Activated gamma-delta T cell treated with Interleukin-2 at 50 U/mL for 16 hours (primary cell): Measurements from ENCODE around the gene TECTA.
"Not testable (repeated sequence)": the region's sequence is repeated elsewhere in the genome, so short reads cannot be mapped to it uniquely, and the experiment has no call there.

Experiments used
- DNase-seq: peaks from one replicate; pipeline ENCODE4 v3.0.0-alpha.2; 2020

TECTA gene

GRCh38 chr11:121235057-121235456 is 134.0 kb downstream of the TECTA start:
- no peak for DNase-seq

GRCh38 chr11:121236115-121237001 is 135.3 kb downstream of the TECTA start:
- DNase-seq, result no peak

- DNase-seq, result not testable (repeated sequence)
These were observed 136.2 kb downstream of the TECTA start for GRCh38 chr11:121237247-121237646.

- DNase-seq, result no peak
These were observed 136.9 kb downstream of the TECTA start for GRCh38 chr11:121237686-121238658.

- DNase-seq, result no peak
These were observed 137.9 kb downstream of the TECTA start for GRCh38 chr11:121238956-121239355.

GRCh38 chr11:121240001-121240400 is 139.0 kb downstream of the TECTA start:
- not testable (repeated sequence) for DNase-seq

GRCh38 chr11:121240650-121241303 is 139.7 kb downstream of the TECTA start:
- DNase-seq, result no peak
